ENCODE results near the gene NEO1.
A peak's percentile ranks its signal among the peaks of the same experiment; 100 is the strongest.

Gene NEO1

GRCh38 chr15:73075160-73075859 lies 23.0 kb downstream of the NEO1 start:
- no peak for DNase-seq (ENCODE audit: low read depth)

- no peak for DNase-seq (ENCODE audit: low read depth)
Measured at GRCh38 chr15:73078291-73078690, 26.0 kb downstream of the NEO1 start.

GRCh38 chr15:73078722-73079121 lies 26.5 kb downstream of the NEO1 start:
- no peak for DNase-seq (ENCODE audit: low read depth)

GRCh38 chr15:73079565-73079964 lies 27.3 kb downstream of the NEO1 start:
- no peak for DNase-seq (ENCODE audit: low read depth)

- no peak for DNase-seq (ENCODE audit: low read depth)
Measured at GRCh38 chr15:73081321-73081958, 29.2 kb downstream of the NEO1 start.

- DNase-seq (ENCODE audit: low read depth) = no peak
Measured at GRCh38 chr15:73082812-73083211, 30.5 kb downstream of the NEO1 start.

- DNase-seq (ENCODE audit: low read depth) = no peak
Measured at GRCh38 chr15:73087098-73087497, 34.8 kb downstream of the NEO1 start.

GRCh38 chr15:73105064-73105463 lies 52.8 kb downstream of the NEO1 start:
- DNase-seq (ENCODE audit: low read depth) = no peak

- no peak for DNase-seq (ENCODE audit: low read depth)
Measured at GRCh38 chr15:73108676-73109075, 56.4 kb downstream of the NEO1 start.

GRCh38 chr15:73109765-73110164 lies 57.5 kb downstream of the NEO1 start:
- DNase-seq (ENCODE audit: low read depth) = no peak

GRCh38 chr15:73110201-73110600 lies 57.9 kb downstream of the NEO1 start:
- no peak for DNase-seq (ENCODE audit: low read depth)

GRCh38 chr15:73114064-73114463 lies 61.8 kb downstream of the NEO1 start:
- DNase-seq (ENCODE audit: low read depth) = no peak

GRCh38 chr15:73116164-73116563 lies 63.9 kb downstream of the NEO1 start:
- no peak for DNase-seq (ENCODE audit: low read depth)

GRCh38 chr15:73118055-73118454 lies 65.8 kb downstream of the NEO1 start:
- no peak for DNase-seq (ENCODE audit: low read depth)

GRCh38 chr15:73119478-73119877 lies 67.2 kb downstream of the NEO1 start:
- DNase-seq (ENCODE audit: low read depth) = no peak

- DNase-seq (ENCODE audit: low read depth) = no peak
Measured at GRCh38 chr15:73120269-73120668, 68.0 kb downstream of the NEO1 start.

- no peak for DNase-seq (ENCODE audit: low read depth)
Measured at GRCh38 chr15:73125219-73125618, 73.0 kb downstream of the NEO1 start.

- DNase-seq (ENCODE audit: low read depth) = peak; percentile 9
Measured at GRCh38 chr15:73127302-73127936, 75.2 kb downstream of the NEO1 start.

GRCh38 chr15:73130830-73131229 lies 78.6 kb downstream of the NEO1 start:
- DNase-seq (ENCODE audit: low read depth) = no peak

- no peak for DNase-seq (ENCODE audit: low read depth)
Measured at GRCh38 chr15:73134196-73134595, 81.9 kb downstream of the NEO1 start.

GRCh38 chr15:73139041-73139743 lies 86.9 kb downstream of the NEO1 start:
- DNase-seq (ENCODE audit: low read depth) = no peak

- no peak for DNase-seq (ENCODE audit: low read depth)
Measured at GRCh38 chr15:73139744-73140553, 87.7 kb downstream of the NEO1 start.
